Right atrium auricular region (tissue), 2 donors: ENCODE results near the gene NF1. TPM values are rescaled to one million over a fixed set of nuclear protein-coding genes. Genes with fewer than 3 reads are reported as not detected.

Experiments used
- DNase-seq: peaks from one replicate; pipeline ENCODE4 v3.0.0-alpha.2; 2019; ENCODE audit warnings: low spot score
- H3K27ac ChIP-seq, 2 donors: fragments of 200-600 bp; sonication (generic); 1 replicate in 1 of 2; 2 replicates in 1 of 2; pipeline ENCODE4 v1.5.1; 2016 to 2019
- H3K27me3 ChIP-seq, 2 donors: fragments of 200-600 bp; sonication (generic); one replicate each; pipeline versions ENCODE4 v1.5.1 to v1.6.0; 2017 to 2019
- H3K36me3 ChIP-seq: fragments of 200-600 bp; sonication (generic); one replicate; pipeline ENCODE4 v1.5.1; 2016
- H3K4me1 ChIP-seq, 2 donors: fragments of 200-600 bp; sonication (generic); one replicate each; pipeline versions ENCODE4 v1.5.1 to v1.6.0; 2017 to 2019
- H3K4me3 ChIP-seq, 2 donors: fragments of 200-600 bp; sonication (generic); 1 replicate in 1 of 2; 2 replicates in 1 of 2; pipeline ENCODE4 v1.5.1; 2017 to 2019; ENCODE audit warnings: mild to moderate bottlenecking in 1 of 2, moderate library complexity in 1 of 2
- H3K9me3 ChIP-seq, 2 donors: fragments of 200-600 bp; sonication (generic); one replicate each; pipeline ENCODE4 v1.5.1; 2019
- CTCF ChIP-seq, 2 donors: fragments of 200-600 bp; sonication (generic); IDR thresholded peaks; one replicate each; pipeline ENCODE4 v1.5.1; 2019; ENCODE audit warnings: antibody characterized with exemption in 2 of 2
- total RNA-seq, 2 donors: library from RNA; depleted of rRNA; stranded (reverse); fragments of >200 nt; gene quantifications; one replicate each; pipeline ENCODE4 v1.1.0, GENCODE V29; 2016

Gene NF1
- total RNA-seq, 2 donors from 2014 or later: 47.5 to 51.4 TPM

GRCh38 chr17:31235110-31235509 lies 140.3 kb downstream of the NF1 start:
- no peaks in the 10 kb centered on the region for H3K4me1 ChIP-seq
- TF ChIP-seq CTCF (IDR thresholded peaks at IDR 0.05): no peak
- no peak overlapping the region for H3K4me3 ChIP-seq
- no peak overlapping the region for H3K27ac ChIP-seq
- no peak for DNase-seq
- H3K36me3 ChIP-seq: peaks cover 65% of the 10 kb centered on the region
- H3K27me3 ChIP-seq: no peaks in the 10 kb centered on the region
- no peaks in the 10 kb centered on the region for H3K9me3 ChIP-seq

- no peaks in the 10 kb centered on the region for H3K4me1 ChIP-seq
- no peak overlapping the region for H3K4me3 ChIP-seq
- H3K36me3 ChIP-seq: peaks cover 67% of the 10 kb centered on the region
- H3K27ac ChIP-seq: no peak overlapping the region
- DNase-seq: no peak
- TF ChIP-seq CTCF (IDR thresholded peaks at IDR 0.05): no peak
- peaks cover 0 to 6% of the 10 kb centered on the region in 2 donors for H3K9me3 ChIP-seq
- H3K27me3 ChIP-seq: no peaks in the 10 kb centered on the region
Observed at GRCh38 chr17:31236137-31236536, 141.4 kb downstream of the NF1 start.

GRCh38 chr17:31236712-31237111 lies 141.9 kb downstream of the NF1 start:
- H3K36me3 ChIP-seq: peaks cover 68% of the 10 kb centered on the region
- no peak for TF ChIP-seq CTCF (IDR thresholded peaks at IDR 0.05)

GRCh38 chr17:31241116-31241515 lies 146.3 kb downstream of the NF1 start:
- no peaks in the 10 kb centered on the region for H3K27me3 ChIP-seq
- no peaks in the 10 kb centered on the region for H3K4me1 ChIP-seq
- peaks cover 0 to 8% of the 10 kb centered on the region in 2 donors for H3K9me3 ChIP-seq
- H3K4me3 ChIP-seq: no peak overlapping the region
- H3K27ac ChIP-seq: no peak overlapping the region
- DNase-seq: no peak
- no peak for TF ChIP-seq CTCF (IDR thresholded peaks at IDR 0.05)
- H3K36me3 ChIP-seq: peaks cover 47% of the 10 kb centered on the region

More at GRCh38 chr17:31236712-31237111, 141.9 kb downstream of the NF1 start:
- no peaks in the 10 kb centered on the region for H3K27me3 ChIP-seq
- H3K9me3 ChIP-seq: peaks cover 0 to 8% of the 10 kb centered on the region in 2 donors
- no peak overlapping the region for H3K4me3 ChIP-seq
- no peaks in the 10 kb centered on the region for H3K4me1 ChIP-seq
- no peak for DNase-seq
- no peak overlapping the region for H3K27ac ChIP-seq

- no peaks in the 10 kb centered on the region for H3K36me3 ChIP-seq
- peaks cover 0 to 16% of the 10 kb centered on the region in 2 donors for H3K4me1 ChIP-seq
- no peaks in the 10 kb centered on the region for H3K27me3 ChIP-seq
- H3K9me3 ChIP-seq: no peaks in the 10 kb centered on the region
- DNase-seq: no peak
- TF ChIP-seq CTCF (IDR thresholded peaks at IDR 0.05): no peak
- H3K27ac ChIP-seq: no peak overlapping the region
- H3K4me3 ChIP-seq: no peak overlapping the region
Observed at GRCh38 chr17:31248986-31249834, 154.4 kb downstream of the NF1 start.

GRCh38 chr17:31249835-31250141 lies 155.0 kb downstream of the NF1 start:
- no peak overlapping the region for H3K27ac ChIP-seq

More at GRCh38 chr17:31249835-31250141, 155.0 kb downstream of the NF1 start:
- DNase-seq: no peak
- Histone ChIP-seq H3K27me3 (no peaks in the 10 kb centered on the region), H3K4me3 (no peak overlapping the region), H3K4me1 (peaks cover 0 to 16% of the 10 kb centered on the region in 2 donors), H3K36me3 (no peaks in the 10 kb centered on the region), H3K9me3 (no peaks in the 10 kb centered on the region)
- no peak for TF ChIP-seq CTCF (IDR thresholded peaks at IDR 0.05)
